WI38 (cell line): ENCODE data around the gene DCTD.
A peak's percentile ranks its signal among the peaks of the same experiment; 100 is the strongest.

Source experiments
- H3K4me3 ChIP-seq: 2 replicates; pipeline ENCODE4 v1.5.1; 2011; ENCODE audit warnings: low read depth, mild to moderate bottlenecking, control low read depth, low read length
- TF ChIP-seq, protein P1 (sequence below): IDR thresholded peaks from 2 replicates; pipeline ENCODE4 v1.5.1; 2012; ENCODE audit warnings: low read depth, mild to moderate bottlenecking, control low read depth, low read length

Gene DCTD

GRCh38 chr4:182920676-182921075 is 3.5 kb upstream of the DCTD start:
- TF ChIP-seq, protein P1, sequence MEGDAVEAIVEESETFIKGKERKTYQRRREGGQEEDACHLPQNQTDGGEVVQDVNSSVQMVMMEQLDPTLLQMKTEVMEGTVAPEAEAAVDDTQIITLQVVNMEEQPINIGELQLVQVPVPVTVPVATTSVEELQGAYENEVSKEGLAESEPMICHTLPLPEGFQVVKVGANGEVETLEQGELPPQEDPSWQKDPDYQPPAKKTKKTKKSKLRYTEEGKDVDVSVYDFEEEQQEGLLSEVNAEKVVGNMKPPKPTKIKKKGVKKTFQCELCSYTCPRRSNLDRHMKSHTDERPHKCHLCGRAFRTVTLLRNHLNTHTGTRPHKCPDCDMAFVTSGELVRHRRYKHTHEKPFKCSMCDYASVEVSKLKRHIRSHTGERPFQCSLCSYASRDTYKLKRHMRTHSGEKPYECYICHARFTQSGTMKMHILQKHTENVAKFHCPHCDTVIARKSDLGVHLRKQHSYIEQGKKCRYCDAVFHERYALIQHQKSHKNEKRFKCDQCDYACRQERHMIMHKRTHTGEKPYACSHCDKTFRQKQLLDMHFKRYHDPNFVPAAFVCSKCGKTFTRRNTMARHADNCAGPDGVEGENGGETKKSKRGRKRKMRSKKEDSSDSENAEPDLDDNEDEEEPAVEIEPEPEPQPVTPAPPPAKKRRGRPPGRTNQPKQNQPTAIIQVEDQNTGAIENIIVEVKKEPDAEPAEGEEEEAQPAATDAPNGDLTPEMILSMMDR = no peak
- no peak overlapping the region for H3K4me3 ChIP-seq

DNA sequence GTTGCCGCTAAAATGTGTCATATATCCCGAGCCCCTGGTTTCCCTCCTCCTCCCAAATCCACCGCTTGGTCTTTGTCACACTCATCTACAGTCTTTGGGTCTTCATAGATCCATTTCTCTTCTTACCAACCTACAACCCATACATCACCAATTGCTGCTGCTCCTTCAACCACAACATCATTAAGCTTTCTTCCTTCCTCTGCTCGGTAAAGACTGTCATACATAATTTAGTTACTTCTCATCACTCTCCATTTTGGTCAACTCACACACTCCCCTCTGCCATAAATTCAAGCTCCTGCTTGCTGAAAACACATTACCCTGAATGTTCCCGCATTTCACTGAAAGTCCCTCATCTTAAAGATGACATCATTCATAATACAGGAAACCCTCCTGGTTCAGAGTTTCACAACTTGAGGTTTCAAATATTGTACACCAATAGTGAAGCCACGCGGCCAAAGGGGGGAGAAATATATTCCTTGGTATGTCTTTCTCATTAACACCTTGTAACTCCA is 1.7 kb upstream of the DCTD start:
- TF ChIP-seq, protein P1 = no peak
- H3K4me3 ChIP-seq = no peak overlapping the region

DNA sequence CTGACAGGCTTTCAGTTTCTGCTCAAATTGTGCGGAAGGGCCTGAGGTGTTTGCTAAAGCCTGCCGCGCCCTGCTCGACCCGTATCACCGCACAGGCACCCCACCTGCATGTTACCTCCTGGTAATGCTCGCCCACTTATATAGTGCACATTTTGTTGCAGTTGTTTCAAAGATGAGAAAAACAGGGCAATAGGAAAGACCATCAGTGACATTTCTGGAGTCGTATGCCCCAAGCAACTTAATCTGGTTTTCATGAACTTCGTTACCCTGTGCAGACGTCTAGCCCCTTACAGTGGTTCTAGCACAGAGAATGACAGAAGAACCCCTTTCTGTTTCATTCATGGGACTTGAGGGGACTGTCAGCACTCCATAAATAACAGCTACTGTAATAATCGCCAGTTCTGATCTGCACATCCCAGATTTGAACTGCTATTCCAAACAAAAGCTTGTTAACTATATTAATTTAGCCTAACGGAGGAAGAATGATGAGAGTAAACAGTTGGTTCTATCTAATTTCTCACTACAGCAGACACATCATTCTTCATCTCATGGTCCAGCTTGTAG is 940 bp upstream of the DCTD start:
- TF ChIP-seq, protein P1 = no peak
- H3K4me3 ChIP-seq = peak overlapping the region; percentile 65

GRCh38 chr4:182916483-182917181 is 554 bp downstream of the DCTD start:
- H3K4me3 ChIP-seq = peak overlapping the region; percentile 68
- TF ChIP-seq, protein P1 = no peak

DNA sequence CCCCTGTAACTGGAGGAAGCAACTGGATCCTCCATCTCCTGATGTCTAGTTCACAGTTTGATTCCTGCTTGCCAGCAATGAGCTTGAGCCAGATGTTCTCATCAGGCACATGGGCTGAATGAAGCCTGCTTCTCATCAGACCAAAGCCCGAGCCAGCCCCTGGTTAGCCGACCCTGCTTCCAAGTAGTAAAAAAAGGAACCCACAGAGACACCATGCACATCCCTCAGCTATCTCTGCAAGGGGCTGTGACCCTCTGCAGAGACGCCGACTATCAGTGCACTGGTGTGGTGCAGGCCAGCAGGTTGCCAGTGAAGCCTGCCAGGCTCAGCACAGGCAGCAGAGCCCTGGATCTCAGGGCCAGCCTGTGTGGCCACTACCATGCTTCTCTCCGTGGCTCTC is 2.8 kb downstream of the DCTD start:
- TF ChIP-seq, protein P1 = no peak
- H3K4me3 ChIP-seq = no peak overlapping the region

GRCh38 chr4:182913621-182914020 is 3.6 kb downstream of the DCTD start:
- H3K4me3 ChIP-seq = no peak overlapping the region
- TF ChIP-seq, protein P1 = no peak

DNA sequence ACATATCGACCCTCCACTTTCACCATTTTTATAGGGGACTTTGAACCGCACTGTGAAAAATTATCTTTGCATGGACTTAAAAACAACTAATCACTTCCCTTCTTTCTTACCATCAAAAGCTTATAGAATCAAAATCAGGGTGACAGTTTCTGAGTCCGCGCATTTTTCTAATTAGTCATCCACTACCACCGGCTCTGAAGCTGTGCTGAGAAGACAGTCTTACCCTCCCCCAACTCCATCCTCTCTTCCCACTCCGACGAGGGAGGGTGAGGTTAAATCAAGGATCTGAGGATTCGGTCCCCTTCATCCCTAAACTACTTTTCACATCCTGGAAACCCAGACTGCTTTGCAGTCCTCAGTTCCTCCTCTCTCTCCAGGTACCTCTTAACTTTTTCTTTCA is 4.2 kb downstream of the DCTD start:
- H3K4me3 ChIP-seq = no peak overlapping the region
- TF ChIP-seq, protein P1 = no peak
